GM13977 (cell line): Measurements from ENCODE around the gene SORBS2.

Experiments used
- DNase-seq: peaks from one replicate; pipeline ENCODE4 v3.0.0; 2012; ENCODE audit warnings: low spot score
- CTCF ChIP-seq: IDR thresholded peaks from 2 replicates; pipeline ENCODE4 v1.5.1; 2012; ENCODE audit warnings: mild to moderate bottlenecking, control low read depth; ENCODE audit not compliant: insufficient read depth; ENCODE audit errors: extremely low read depth, missing control alignments
- in situ Hi-C: fragments of 300-500 bp; cut with MboI; formaldehyde crosslinking; loops from one replicate; pipeline ENCODE4 v1.12.0; 2022; ENCODE audit warnings: low sequenced_read_pairs, low pct_unique_long_range_greater_than_20kb, mixed read lengths, inconsistent platforms; ENCODE audit not compliant: unreplicated experiment

SORBS2 gene

GRCh38 chr4:185664481-185664880 lies 147.5 kb downstream of the SORBS2 start:
- no peak for DNase-seq
- in situ Hi-C loops: no loop called here
- TF ChIP-seq CTCF: no peak

GRCh38 chr4:185662030-185662778 lies 149.8 kb downstream of the SORBS2 start:
- in situ Hi-C loops: no loop called here
- TF ChIP-seq CTCF: no peak
- no peak for DNase-seq

GRCh38 chr4:185660340-185660739 lies 151.7 kb downstream of the SORBS2 start:
- in situ Hi-C loops: no loop called here
- TF ChIP-seq CTCF: no peak
- DNase-seq: no peak

- TF ChIP-seq CTCF: no peak
- in situ Hi-C loops: no loop called here
- DNase-seq: no peak
These were observed 154.3 kb downstream of the SORBS2 start for GRCh38 chr4:185657699-185658098.

- in situ Hi-C loops: no loop called here
- DNase-seq: no peak
- TF ChIP-seq CTCF: no peak
These were observed 154.8 kb downstream of the SORBS2 start for GRCh38 chr4:185657183-185657582.

- in situ Hi-C loops: no loop called here
- TF ChIP-seq CTCF: no peak
- no peak for DNase-seq
These were observed 155.5 kb downstream of the SORBS2 start for GRCh38 chr4:185656467-185656931.
